Nephron progenitor cell (in vitro differentiated cells): ENCODE results near the gene ETV3L.
"Not testable (repeated sequence)": the region's sequence is repeated elsewhere in the genome, so short reads cannot be mapped to it uniquely, and the experiment has no call there.

ENCODE experiments used
- DNase-seq: peaks from one replicate; pipeline ENCODE4 v3.0.0; 2021
- H3K27ac Mint-ChIP-seq: 2 replicates; pipeline ENCODE4 v1.8.0; 2021; ENCODE audit warnings: mild to moderate bottlenecking, moderate library complexity, mixed read lengths
- H3K27me3 Mint-ChIP-seq: 2 replicates; pipeline ENCODE4 v1.8.0; 2021; ENCODE audit warnings: mild to moderate bottlenecking, low read depth, mixed read lengths; ENCODE audit not compliant: poor library complexity
- H3K36me3 Mint-ChIP-seq: 2 replicates; pipeline ENCODE4 v1.8.0; 2021; ENCODE audit warnings: low read depth, mixed read lengths
- H3K4me1 Mint-ChIP-seq: 2 replicates; pipeline ENCODE4 v1.8.0; 2021; ENCODE audit warnings: mixed read lengths
- H3K4me3 Mint-ChIP-seq: 2 replicates; pipeline ENCODE4 v1.8.0; 2021; ENCODE audit warnings: mild to moderate bottlenecking, moderate library complexity, mixed read lengths
- H3K9me3 Mint-ChIP-seq: 2 replicates; pipeline ENCODE4 v1.8.0; 2021; ENCODE audit warnings: mild to moderate bottlenecking, moderate library complexity, mixed read lengths
- CTCF ChIP-seq: fragments of 200-600 bp; sonication (generic); IDR thresholded peaks from 2 replicates; pipeline ENCODE4 v1.5.0; 2021; ENCODE audit warnings: antibody characterized with exemption

ETV3L gene

GRCh38 chr1:157103268-157103667 lies 3.7 kb upstream of the ETV3L start:
- H3K9me3 Mint-ChIP-seq = no peaks in the 10 kb centered on the region
- H3K27me3 Mint-ChIP-seq = peaks cover 26% of the 10 kb centered on the region
- no peak for DNase-seq
- peaks cover 37% of the 10 kb centered on the region for H3K4me1 Mint-ChIP-seq
- TF ChIP-seq CTCF = no peak
- no peaks in the 10 kb centered on the region for H3K36me3 Mint-ChIP-seq
- H3K27ac Mint-ChIP-seq = no peak overlapping the region
- H3K4me3 Mint-ChIP-seq = no peak overlapping the region

GRCh38 chr1:157101149-157101548 lies 1.5 kb upstream of the ETV3L start:
- Mint-ChIP-seq H3K4me1 (peaks cover 21% of the 10 kb centered on the region), H3K27me3 (peaks cover 24% of the 10 kb centered on the region), H3K4me3 (no peak overlapping the region), H3K27ac (no peak overlapping the region), H3K9me3 (no peaks in the 10 kb centered on the region), H3K36me3 (no peaks in the 10 kb centered on the region)
- DNase-seq = no peak
- TF ChIP-seq CTCF = no peak

- H3K4me1 Mint-ChIP-seq, H3K9me3 Mint-ChIP-seq, H3K27ac Mint-ChIP-seq, DNase-seq, H3K36me3 Mint-ChIP-seq, H3K4me3 Mint-ChIP-seq: not testable (repeated sequence)
- H3K27me3 Mint-ChIP-seq = peaks cover 15% of the 10 kb centered on the region
Observed at GRCh38 chr1:157098987-157099632, 498 bp downstream of the ETV3L start.

GRCh38 chr1:157098519-157098918 lies 1.1 kb downstream of the ETV3L start:
- peaks cover 11% of the 10 kb centered on the region for H3K27me3 Mint-ChIP-seq
- H3K27ac Mint-ChIP-seq = no peak overlapping the region
- H3K4me3 Mint-ChIP-seq = no peak overlapping the region
- no peak for TF ChIP-seq CTCF
- H3K9me3 Mint-ChIP-seq = no peaks in the 10 kb centered on the region
- DNase-seq = no peak
- no peaks in the 10 kb centered on the region for H3K4me1 Mint-ChIP-seq
- no peaks in the 10 kb centered on the region for H3K36me3 Mint-ChIP-seq

GRCh38 chr1:157097692-157098091 lies 1.9 kb downstream of the ETV3L start:
- H3K27me3 Mint-ChIP-seq = peaks cover 11% of the 10 kb centered on the region
- no peaks in the 10 kb centered on the region for H3K36me3 Mint-ChIP-seq
- no peak overlapping the region for H3K27ac Mint-ChIP-seq

GRCh38 chr1:157096881-157097280 lies 2.7 kb downstream of the ETV3L start:
- Mint-ChIP-seq H3K9me3 (no peaks in the 10 kb centered on the region), H3K27ac (no peak overlapping the region), H3K4me1 (no peaks in the 10 kb centered on the region), H3K36me3 (no peaks in the 10 kb centered on the region), H3K27me3 (peaks cover 11% of the 10 kb centered on the region), H3K4me3 (no peak overlapping the region)
- no peak for TF ChIP-seq CTCF
- no peak for DNase-seq

More at GRCh38 chr1:157097692-157098091, 1.9 kb downstream of the ETV3L start:
- Mint-ChIP-seq H3K4me3 (no peak overlapping the region), H3K9me3 (no peaks in the 10 kb centered on the region), H3K4me1 (no peaks in the 10 kb centered on the region)
- TF ChIP-seq CTCF = no peak
- DNase-seq = no peak
